GM21447 (cell line): ENCODE measurements around the gene TTC28.
"Not testable (repeated sequence)": the region's sequence is repeated elsewhere in the genome, so short reads cannot be mapped to it uniquely, and the experiment has no call there.

ENCODE experiments used
- ATAC-seq: cut with Tn5 transposase; IDR thresholded peaks from one replicate; pipeline ENCODE4 v1.9.1; 2021; ENCODE audit not compliant: unreplicated experiment

TTC28 gene

DNA sequence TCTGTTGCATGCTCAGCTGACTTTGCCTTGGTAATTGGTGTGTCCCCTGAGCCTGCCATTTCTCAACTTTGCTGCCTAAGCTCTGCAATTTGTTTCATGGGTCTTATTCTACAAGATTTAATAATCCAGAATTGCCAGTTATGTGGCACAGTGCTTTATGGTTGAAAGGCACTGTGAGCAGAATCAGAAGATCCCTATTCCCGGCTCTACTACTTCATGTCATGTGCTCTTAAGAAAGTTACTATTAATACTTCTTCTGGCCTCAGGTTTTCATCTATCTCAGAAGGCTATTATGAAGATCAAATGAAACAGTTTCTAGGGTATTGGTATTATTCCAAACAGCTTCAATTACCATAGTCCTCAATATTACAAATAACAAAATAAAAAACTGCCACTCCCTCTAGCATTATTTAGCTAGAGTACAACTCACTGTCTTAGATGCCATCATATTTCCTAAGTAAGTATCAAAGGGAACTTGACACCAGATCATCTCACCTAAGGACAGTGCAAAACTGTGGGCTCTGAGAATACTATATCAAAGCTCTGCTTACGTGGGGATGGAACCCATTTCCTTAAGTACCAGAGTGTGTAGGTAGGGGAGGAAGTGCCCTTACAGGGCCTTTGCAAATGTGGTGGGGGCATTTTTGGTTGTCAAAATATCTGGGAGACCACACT, 560.5 kb downstream of the TTC28 start:
- no peak for ATAC-seq

DNA sequence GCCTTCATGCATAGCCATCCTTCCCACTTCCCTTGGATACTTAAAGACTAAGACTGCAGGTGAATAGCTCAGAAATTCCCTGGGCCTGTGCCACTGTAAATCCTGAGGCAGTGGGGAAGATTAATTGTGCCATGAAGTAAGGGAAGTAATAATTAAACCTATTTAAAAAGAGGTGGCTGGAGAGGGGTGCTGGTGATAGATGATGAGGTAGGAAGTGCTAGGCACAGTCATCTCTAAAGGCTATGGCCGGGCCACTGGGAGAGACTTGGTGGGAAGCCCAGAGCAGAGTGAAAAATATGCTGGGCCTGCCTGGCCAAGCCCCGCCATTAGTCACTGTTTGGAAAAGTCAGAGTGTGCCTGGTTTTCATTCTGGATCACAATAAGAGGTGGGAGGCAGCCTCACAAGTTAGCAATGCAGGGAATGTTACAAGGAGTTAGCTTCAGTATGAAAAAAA, 563.4 kb downstream of the TTC28 start:
- ATAC-seq: no peak

DNA sequence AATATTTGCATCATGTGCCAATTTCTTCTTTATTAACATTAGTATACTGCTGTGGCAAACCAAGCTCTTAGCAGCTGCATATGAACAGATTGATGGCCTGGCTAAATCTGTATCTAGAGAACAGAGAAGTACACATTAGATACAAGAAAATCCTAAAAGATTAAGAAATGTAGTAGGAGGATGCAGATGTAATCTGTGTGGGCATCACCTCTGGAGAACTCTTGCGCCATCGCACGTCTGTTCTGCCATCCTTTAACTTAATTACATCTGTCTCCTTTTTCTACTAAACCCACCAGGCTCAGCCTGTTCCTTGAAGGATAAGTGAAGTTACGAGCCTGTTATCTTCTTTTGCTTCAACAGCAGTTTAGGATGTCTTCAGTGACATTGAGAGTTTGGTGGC, 564.2 kb downstream of the TTC28 start:
- no peak for ATAC-seq

DNA sequence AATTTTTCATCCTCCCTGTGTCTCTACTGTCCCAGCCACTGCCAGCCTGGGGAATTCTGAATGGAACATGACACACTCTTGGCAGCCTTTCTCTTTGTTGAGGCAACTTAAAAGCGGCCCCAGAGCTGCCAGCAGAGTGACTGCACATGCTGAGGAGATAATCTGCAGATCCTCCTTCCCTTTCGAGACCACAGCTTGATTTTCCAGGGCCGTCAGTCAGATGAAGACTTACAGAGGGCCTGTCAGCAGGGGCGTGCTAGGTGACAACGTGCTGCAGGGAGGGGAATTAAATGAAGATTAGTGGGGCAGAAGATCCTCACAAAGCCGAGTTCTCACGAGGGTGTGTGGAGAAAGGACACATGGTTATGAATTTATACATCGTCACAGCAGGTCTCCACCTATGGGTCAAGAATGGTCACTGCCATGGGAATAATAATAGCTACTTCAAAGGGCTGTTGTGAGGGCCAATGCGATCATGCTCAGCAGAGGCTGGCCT, 567.0 kb downstream of the TTC28 start:
- no peak for ATAC-seq

DNA sequence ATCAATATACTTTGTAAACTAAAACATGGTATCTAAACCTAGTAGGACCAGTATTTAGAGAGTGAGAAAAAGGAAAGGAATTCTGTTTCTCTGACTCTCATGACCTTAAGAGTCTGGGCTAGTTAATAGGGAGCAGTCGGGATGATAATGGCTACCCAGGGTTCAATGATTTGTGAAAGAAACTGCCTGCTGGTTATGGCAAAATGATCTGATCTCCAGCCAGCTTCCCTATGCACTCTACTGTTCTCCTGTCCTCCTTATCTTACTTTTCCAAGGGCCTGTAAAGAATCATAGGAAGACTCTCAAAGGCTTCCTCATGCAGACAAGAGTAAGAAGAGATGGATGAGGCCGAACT, 567.5 kb downstream of the TTC28 start:
- no peak for ATAC-seq

GRCh38 chr22:28111501-28112189, 568.0 kb downstream of the TTC28 start:
- no peak for ATAC-seq

DNA sequence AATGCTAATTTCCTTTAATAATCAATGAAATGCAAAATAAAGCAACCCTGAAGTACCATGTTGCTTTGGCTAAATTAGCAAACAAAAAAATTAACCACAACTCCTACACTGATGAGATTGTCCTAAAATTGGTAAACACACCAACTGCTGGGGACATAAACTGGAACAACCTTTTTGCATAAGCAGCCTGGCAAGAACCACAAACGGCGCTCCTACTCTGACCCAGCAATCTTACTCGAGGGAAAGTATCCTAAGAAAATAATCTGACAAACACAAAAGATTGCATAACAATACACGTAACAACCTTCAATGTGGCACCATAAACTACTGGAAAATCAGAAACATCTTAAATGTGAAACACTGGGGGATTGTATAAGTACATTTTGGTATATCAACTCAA, 570.8 kb downstream of the TTC28 start:
- ATAC-seq: no peak

- no peak for ATAC-seq
Observed at GRCh38 chr22:28106617-28107016, 573.0 kb downstream of the TTC28 start.

- ATAC-seq: no peak
Observed at GRCh38 chr22:28105988-28106387, 573.7 kb downstream of the TTC28 start.

- ATAC-seq: no peak
Observed at GRCh38 chr22:28105413-28105812, 574.2 kb downstream of the TTC28 start.

- no peak for ATAC-seq
Observed at GRCh38 chr22:28103596-28103995, 576.0 kb downstream of the TTC28 start.

DNA sequence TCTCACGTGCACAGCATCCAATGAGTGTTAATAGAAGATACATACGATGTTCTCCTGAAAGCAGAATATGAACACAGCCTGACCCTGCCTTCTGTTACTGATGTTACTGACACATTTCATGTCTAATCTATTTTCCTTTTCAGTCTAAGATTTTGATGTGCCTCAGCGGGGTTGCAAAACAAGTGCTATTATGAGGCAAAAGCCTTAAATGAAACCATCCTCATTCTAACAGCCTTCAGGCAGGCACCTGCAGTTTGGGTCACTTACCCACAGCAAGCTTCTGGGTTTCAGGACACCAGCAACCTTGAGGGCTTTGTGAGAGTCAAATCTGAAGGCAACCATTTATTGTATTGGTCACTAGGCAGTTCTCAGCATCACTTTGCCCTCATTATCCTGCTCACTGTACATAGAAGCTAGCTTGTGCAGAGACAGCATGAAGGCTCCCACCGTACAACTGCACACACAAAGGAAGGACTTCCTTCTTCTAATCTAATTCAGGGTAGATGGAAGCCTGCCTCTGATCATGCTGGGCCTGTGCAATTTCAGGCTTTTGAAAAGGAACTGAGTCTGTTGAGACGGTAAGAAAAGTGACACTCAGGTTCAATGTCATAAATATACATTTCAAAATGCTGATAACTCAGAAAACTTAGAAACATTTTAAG, 577.4 kb downstream of the TTC28 start:
- no peak for ATAC-seq

GRCh38 chr22:28097627-28098026, 582.0 kb downstream of the TTC28 start:
- no peak for ATAC-seq

- ATAC-seq: no peak
Observed at GRCh38 chr22:28096161-28096560, 583.5 kb downstream of the TTC28 start.

DNA sequence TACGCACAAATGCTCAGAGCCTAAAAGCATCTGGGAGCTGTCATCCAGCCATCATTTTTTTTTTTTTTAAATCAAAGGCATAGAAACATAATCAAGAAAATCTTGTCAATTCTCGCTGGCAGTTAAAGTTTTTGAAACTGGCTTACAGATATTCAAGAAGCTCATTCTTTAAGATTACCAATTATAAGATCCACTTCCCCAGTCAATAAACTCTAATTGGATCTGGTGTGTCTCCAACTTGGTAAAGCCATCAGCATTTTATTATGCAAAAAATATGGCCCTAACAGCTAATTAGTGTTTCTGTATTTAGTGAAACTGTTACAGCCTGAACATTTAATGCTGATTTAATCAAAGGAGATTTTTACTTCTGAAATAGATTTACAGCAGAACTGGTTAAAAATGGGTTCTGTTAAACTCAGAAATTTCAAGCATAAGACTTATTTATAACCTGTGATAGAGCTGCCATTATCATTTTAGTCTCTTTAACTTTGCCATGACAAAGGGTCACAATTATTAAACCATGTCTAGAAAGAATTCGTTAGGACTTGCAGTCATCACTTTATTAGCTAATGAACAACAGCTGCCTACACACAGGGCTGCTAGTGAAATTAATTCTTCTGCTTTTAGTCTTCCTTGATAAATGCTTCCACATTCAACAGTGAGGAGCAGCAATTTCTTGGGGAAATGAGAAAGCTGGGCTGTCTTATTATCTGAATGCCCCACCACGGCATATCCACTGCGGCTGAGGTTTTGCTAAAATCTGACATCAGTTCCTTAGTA, 584.1 kb downstream of the TTC28 start:
- no peak for ATAC-seq

- ATAC-seq: no peak
Observed at GRCh38 chr22:28094771-28095170, 584.9 kb downstream of the TTC28 start.

- ATAC-seq: no peak
Observed at GRCh38 chr22:28093711-28094110, 585.9 kb downstream of the TTC28 start.

DNA sequence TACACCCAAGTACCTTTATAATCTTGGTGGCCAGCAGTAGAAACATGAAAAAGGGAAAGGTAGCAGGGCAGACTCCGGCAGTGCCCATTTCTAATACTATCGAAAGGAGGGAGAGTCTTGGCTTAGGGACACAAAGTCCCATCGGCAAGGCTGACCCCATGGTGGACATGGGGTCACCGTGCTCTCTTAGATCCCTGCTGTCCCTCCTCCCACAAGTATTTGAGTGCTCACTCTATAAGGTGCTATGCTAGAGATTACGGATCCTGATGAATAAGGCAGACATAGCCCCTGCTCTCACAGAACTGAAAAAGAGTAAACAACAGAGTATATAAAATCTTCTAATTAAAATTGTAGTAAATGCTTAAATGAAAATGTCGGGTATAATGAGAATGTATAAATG, 588.2 kb downstream of the TTC28 start:
- no peak for ATAC-seq

GRCh38 chr22:28089541-28089940, 590.1 kb downstream of the TTC28 start:
- ATAC-seq: not testable (repeated sequence)

- no peak for ATAC-seq
Observed at GRCh38 chr22:28077166-28077565, 602.5 kb downstream of the TTC28 start.

GRCh38 chr22:28075358-28075981, 604.2 kb downstream of the TTC28 start:
- no peak for ATAC-seq
